ENCODE measurements around the gene GALNT10. TPM values are rescaled to one million over a fixed set of nuclear protein-coding genes. Genes with fewer than 3 reads are reported as not detected.

The GALNT10 gene
- total and polyA plus RNA-seq, 2 experiments from 2014 or later: 43.0 to 45.9 TPM

DNA sequence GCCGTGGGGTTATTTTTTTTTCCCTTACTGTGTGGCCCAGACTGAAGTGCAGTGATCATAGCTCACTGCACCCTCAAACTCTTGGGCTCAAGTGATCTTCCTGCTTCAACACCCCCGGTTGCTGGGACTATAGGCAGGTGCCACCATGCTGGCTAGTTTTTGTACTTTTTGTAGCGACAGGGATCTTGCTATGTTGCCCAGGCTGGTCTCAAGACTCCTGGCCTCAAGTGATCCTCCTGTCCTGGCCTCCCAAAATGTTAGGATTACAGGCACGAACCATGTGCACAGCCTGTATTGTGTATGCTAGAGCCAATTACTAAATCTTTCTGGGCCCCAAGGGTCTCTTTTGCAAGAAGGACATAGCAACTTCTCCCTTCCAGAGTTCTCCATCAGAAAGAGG, 23.1 kb downstream of the GALNT10 start:
- WGBS (ENCODE audit: low lambda C conversion rate, missing lambda C conversion rate): 99% methylated on average over 4 of the region's 4 CpGs
- Histone ChIP-seq H3K4me1 (ENCODE audit: insufficient read depth) (no peaks in the 10 kb centered on the region), H3K79me2 (no peaks in the 10 kb centered on the region), H3K9me3 (ENCODE audit: low read depth) (no peaks in the 10 kb centered on the region), H4K20me1 (ENCODE audit: insufficient read depth, poor library complexity, severe bottlenecking) (no peaks in the 10 kb centered on the region), H3K9me2 (replicated peaks; ENCODE audit: insufficient read depth) (no peaks in the 10 kb centered on the region), H3K27me3 (no peaks in the 10 kb centered on the region), H2AFZ (no peak overlapping the region), H3K36me3 (replicated peaks; ENCODE audit: insufficient read depth, low read depth) (no peaks in the 10 kb centered on the region), H3K4me2 (no peak overlapping the region), H3K27ac (no peak overlapping the region), H3K4me3 (no peak overlapping the region)
- DNase-seq (ENCODE audit: low spot score): no peak
- TF ChIP-seq, protein P1, sequence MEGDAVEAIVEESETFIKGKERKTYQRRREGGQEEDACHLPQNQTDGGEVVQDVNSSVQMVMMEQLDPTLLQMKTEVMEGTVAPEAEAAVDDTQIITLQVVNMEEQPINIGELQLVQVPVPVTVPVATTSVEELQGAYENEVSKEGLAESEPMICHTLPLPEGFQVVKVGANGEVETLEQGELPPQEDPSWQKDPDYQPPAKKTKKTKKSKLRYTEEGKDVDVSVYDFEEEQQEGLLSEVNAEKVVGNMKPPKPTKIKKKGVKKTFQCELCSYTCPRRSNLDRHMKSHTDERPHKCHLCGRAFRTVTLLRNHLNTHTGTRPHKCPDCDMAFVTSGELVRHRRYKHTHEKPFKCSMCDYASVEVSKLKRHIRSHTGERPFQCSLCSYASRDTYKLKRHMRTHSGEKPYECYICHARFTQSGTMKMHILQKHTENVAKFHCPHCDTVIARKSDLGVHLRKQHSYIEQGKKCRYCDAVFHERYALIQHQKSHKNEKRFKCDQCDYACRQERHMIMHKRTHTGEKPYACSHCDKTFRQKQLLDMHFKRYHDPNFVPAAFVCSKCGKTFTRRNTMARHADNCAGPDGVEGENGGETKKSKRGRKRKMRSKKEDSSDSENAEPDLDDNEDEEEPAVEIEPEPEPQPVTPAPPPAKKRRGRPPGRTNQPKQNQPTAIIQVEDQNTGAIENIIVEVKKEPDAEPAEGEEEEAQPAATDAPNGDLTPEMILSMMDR (IDR thresholded peaks at IDR 0.05; ENCODE audit: poor library complexity): no peak
- TF ChIP-seq EZH2 (IDR thresholded peaks at IDR 0.05; ENCODE audit: borderline replicate concordance) (no peak), EZH2phosphoT487 (IDR thresholded peaks at IDR 0.05; ENCODE audit: low read depth, severe bottlenecking, unreplicated experiment) (no peak)

DNA sequence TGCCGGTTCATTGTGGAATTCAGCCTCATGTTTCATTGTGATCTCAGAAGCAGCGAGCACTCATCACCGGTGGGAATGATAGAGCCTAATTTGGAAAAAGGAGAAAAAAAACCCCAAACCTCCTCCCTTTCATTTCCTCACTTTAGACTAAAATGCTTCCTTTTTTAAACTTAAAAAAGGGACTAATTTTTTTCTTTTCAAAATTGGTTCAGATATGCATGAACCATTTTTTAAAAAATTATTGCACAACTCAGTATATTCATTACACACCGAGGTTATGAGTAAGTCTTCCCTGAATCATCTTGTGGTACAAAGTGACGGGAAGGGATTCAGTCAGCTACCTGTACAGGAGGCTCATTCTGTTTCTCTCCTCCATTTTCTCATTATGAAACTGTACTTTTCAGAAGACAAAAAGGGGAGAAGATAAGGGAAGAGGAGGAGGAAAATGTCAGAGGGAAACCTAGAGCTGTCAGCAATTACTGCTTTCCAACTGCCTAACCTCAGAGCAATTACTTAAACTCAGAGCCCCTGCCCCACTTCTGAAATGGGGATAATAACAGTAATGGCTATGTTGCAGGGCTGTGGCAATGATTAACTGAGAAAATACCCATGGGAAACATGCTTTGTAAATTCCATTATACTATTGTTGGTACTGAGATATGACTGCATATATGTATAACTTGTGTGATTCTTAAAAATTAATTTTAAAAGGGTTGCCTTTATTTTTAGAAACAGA, 24.0 kb downstream of the GALNT10 start:
- Histone ChIP-seq H3K4me2 (no peak overlapping the region), H3K27me3 (no peaks in the 10 kb centered on the region), H3K9me2 (replicated peaks; ENCODE audit: insufficient read depth) (no peaks in the 10 kb centered on the region), H3K4me3 (no peak overlapping the region), H3K36me3 (replicated peaks; ENCODE audit: insufficient read depth, low read depth) (no peaks in the 10 kb centered on the region), H2AFZ (no peak overlapping the region), H3K9me3 (ENCODE audit: low read depth) (no peaks in the 10 kb centered on the region), H3K4me1 (ENCODE audit: insufficient read depth) (no peaks in the 10 kb centered on the region), H4K20me1 (ENCODE audit: insufficient read depth, poor library complexity, severe bottlenecking) (no peaks in the 10 kb centered on the region), H3K27ac (no peak overlapping the region), H3K79me2 (no peaks in the 10 kb centered on the region)
- TF ChIP-seq, protein P1 (IDR thresholded peaks at IDR 0.05; ENCODE audit: poor library complexity): no peak
- no peak for TF ChIP-seq EZH2phosphoT487 (IDR thresholded peaks at IDR 0.05; ENCODE audit: low read depth, severe bottlenecking, unreplicated experiment)
- 78% methylated on average over 5 of the region's 5 CpGs for WGBS (ENCODE audit: low lambda C conversion rate, missing lambda C conversion rate)
- DNase-seq (ENCODE audit: low spot score): no peak

DNA sequence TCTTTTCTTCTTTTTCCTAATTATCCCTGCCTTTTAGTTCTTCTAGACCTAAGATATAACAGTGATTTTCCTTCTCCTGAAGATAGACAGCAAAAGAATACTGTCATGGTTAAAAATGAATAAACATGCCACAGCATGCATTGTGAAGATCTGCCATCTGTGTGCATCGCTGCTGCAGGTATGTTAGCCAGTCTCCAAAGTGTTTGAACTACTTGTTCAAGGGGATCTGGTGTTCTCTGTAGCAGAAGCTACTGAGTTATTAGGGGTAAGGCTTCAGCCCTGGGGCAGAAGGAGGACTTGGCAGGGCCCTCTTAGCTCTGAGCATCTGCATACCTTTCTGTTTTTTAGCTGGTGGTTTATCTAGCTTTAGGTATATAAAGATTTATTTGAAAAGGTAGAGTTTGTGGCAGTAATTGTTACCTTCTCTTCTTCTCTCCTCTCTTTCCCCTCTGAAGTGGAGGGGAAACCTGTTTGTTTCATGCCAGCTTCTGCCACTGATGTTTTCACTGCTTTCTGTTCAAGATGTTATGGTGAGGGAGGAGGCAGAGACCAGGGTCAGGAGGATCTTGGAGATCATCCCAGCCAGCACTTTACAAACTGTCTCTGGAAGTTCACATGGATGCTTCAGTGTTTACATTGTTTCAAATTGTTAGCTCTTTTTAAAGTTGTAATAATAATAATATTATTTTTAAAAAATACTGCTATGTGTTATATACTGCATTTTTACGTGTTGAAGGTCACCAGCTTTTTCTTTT, 25.2 kb downstream of the GALNT10 start:
- H3K79me2 ChIP-seq: no peaks in the 10 kb centered on the region
- H3K36me3 ChIP-seq (replicated peaks; ENCODE audit: insufficient read depth, low read depth): no peaks in the 10 kb centered on the region
- no peaks in the 10 kb centered on the region for H3K27me3 ChIP-seq
- H3K9me3 ChIP-seq (ENCODE audit: low read depth): no peaks in the 10 kb centered on the region
- DNase-seq (ENCODE audit: low spot score): no peak
- 83% methylated on average over 2 of the region's 2 CpGs for WGBS (ENCODE audit: low lambda C conversion rate, missing lambda C conversion rate)
- no peak overlapping the region for H2AFZ ChIP-seq
- TF ChIP-seq EZH2 (IDR thresholded peaks at IDR 0.05; ENCODE audit: borderline replicate concordance) (no peak), EZH2phosphoT487 (IDR thresholded peaks at IDR 0.05; ENCODE audit: low read depth, severe bottlenecking, unreplicated experiment) (no peak)
- TF ChIP-seq, protein P1 (IDR thresholded peaks at IDR 0.05; ENCODE audit: poor library complexity): no peak
- no peak overlapping the region for H3K4me2 ChIP-seq
- no peaks in the 10 kb centered on the region for H4K20me1 ChIP-seq (ENCODE audit: insufficient read depth, poor library complexity, severe bottlenecking)
- no peaks in the 10 kb centered on the region for H3K4me1 ChIP-seq (ENCODE audit: insufficient read depth)
- no peak overlapping the region for H3K27ac ChIP-seq
- no peaks in the 10 kb centered on the region for H3K9me2 ChIP-seq (replicated peaks; ENCODE audit: insufficient read depth)
- no peak overlapping the region for H3K4me3 ChIP-seq
